GM15510 (cell line): ENCODE measurements around the gene WBP1.

Experiments used
- POLR2A ChIP-seq: IDR thresholded peaks from 3 replicates; pipeline ENCODE4 v1.6.1; 2011; ENCODE audit warnings: borderline replicate concordance; ENCODE audit not compliant: insufficient read length; ENCODE audit errors: extremely low read depth

The WBP1 gene

DNA sequence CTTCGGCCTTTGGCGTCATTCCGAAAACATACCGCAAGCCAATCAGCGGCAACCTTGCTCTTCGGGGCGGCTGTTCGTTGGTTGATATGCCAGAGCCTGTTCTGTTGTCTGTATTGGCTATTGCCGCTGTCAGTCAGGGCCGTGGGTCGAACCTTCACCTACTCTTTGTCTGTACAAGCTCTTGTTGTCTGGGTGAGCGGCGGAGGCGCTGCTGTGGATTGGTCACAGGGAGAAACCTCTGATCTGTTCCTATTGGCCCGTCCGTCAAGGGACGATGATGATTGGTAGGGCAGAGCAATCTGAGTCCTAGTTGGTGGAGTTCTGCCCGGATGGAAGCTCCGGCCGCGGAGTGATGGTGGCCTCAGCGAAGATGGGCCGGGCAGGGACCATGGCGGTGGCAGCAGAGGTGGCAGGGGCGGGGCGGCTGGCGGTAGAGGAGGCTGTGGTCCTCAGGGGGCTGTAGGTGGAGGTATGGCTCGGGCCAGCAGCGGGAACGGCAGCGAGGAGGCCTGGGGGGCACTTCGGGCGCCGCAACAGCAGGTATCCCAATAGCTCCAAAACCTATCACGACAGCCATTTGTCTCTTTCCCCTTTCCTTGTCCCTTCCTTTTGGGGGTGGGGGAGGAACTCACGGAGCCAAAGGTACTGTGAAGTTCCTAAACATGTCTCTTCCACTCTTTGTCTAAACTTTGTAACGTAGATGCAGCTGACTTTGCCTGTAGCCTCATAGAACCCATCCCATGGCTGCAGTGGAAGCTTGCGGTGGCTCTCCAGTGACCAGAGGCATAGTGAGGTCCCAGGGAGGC is at the start of gene WBP1:
Gene WBP1 (plus strand): TSS at position 307 of the 806 bp plus-strand sequence. CDS start 165 bp downstream, at position 472.
- no peak for TF ChIP-seq POLR2A

DNA sequence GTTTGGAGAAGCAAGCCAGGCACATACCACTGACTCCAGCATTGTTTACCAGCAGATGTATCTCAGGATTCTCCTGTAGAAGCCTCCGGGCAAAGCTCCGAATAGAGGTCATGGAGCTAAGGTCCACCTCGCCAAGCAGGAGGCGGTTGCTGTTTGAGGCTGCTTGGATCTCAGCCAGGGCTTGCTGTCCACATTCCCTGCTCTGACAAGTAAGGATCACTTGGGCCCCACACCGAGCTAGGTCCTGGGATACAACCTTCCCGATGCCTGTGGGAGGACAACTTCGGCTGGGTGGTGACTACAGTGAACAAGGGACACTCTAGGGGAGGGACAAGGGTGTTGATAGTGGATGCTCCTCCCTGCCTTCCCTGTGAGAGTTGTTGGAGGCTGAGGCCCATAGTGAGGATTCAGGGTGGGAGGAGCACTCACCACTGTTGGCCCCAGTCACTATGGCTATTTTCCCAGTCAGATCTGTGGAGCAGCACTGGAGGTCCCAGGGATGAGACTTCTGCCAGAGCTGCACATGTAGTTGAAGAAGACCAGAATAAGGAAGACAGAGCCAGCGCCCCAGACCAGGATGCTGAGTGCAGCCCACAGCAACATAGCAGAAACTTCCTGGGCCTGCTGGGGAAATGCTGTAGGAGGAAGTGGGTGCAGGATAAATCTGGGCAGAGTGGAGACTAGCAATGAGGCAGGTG is 45.1 kb upstream of the WBP1 start:
- no peak for TF ChIP-seq POLR2A

DNA sequence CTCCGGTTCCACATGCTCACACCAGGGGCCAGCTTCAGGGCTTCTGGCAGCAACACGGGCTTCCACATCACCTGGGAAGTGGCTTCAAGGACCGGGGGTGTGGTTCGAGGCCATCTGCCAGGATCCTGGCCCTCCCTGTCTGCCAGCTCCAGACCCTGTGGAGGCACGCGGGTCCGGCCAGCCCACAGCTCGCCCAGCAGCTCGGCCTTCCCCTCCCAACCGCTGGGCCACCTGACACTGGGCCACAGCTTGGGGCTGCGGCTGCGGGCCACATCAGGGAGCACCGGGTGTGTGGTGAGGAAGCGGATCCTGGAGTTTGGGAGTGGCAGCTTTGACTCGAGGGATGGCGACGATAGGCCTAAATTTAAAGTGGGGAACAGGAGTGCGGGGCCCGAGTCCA is 43.8 kb upstream of the WBP1 start:
- TF ChIP-seq POLR2A = no peak

GRCh38 chr2:74414881-74415761 is 43.1 kb upstream of the WBP1 start:
- no peak for TF ChIP-seq POLR2A

- TF ChIP-seq POLR2A = no peak
These were observed 42.4 kb upstream of the WBP1 start for GRCh38 chr2:74415762-74416395.

DNA sequence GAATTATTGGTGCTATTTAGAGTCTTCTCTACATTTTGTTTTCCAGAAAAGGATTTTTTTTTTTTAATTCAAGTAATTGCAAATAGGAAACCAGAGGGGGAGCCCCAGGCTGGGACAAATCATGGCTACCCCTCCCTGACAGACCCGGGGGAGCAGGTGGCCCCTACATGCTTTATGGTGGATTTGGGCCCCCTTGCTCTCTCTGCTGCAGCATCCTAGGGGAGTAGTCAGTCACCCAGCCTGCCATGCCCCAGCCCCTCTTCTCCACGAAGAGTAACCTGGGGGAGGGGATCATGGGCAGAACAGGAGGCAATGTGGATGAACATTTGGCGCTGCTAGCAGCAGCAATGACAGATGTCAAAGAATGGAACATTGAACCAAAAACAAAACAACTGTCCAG is 41.5 kb upstream of the WBP1 start:
- TF ChIP-seq POLR2A = no peak

GRCh38 chr2:74417197-74417596 is 41.0 kb upstream of the WBP1 start:
- TF ChIP-seq POLR2A = no peak

DNA sequence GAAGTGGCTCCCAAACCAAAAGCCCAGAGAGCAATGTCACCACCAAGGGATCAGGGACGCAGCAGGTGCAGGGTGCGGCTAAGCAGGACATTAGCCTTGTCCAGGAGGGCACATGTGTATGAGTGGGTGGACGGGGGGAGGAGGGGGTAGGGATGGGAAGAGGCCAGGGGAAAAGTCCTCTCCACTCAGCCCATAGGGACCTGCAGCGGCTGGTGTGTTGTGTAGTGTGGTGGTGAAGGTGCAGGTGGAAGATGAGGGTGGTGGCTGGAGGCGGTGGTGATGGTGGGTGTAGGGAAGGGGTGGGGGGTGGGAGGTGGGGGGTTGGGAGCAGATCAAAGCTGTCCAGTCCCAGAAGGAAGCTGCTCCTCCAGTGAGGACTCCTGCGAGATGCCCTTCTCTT is 40.5 kb upstream of the WBP1 start:
- no peak for TF ChIP-seq POLR2A

GRCh38 chr2:74418312-74418711 is 39.9 kb upstream of the WBP1 start:
- no peak for TF ChIP-seq POLR2A

GRCh38 chr2:74419345-74419744 is 38.9 kb upstream of the WBP1 start:
- no peak for TF ChIP-seq POLR2A

- TF ChIP-seq POLR2A = no peak
These were observed 38.2 kb upstream of the WBP1 start for GRCh38 chr2:74420006-74420405.

DNA sequence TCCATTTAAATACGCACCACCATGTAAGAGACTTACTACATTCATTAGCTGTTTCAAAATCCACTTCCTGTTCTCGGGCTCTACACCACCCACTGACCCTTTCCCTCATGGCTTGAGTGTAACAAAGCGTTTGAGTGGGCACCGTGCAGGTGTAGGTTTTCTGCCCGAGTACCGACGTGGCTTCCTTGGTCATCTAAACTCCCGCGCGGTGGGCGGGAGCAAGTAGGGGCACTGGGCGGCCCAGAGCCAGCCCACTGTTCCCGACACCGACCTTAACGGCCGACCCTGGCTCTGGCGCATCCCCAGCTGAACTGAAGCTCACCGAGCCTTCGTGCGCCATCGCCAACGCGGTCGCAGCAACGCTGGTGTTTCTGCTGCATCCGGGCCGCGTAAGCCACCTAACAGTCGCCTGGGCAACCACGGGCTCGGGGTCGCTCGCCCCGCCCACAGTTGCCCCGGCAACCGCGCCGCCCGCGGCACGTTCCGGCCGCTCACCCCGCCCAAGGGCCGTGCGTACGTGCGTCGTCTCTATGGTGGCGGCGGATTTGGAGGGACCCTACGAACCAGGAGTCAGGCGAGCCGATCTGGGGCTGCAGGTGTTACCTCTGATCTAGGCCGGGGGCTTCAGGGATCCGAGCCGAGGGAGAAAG is 36.9 kb upstream of the WBP1 start, which contains the start of the genes C2orf81 and WDR54:
Gene C2orf81 (minus strand): TSS at position 399 of the 650 bp plus-strand sequence. CDS start 59 bp downstream, at position 340.
Gene WDR54 (plus strand): TSS at position 510 of the 650 bp plus-strand sequence. CDS start 424 bp downstream, outside the sequence.
- peak; percentile 91 for TF ChIP-seq POLR2A

DNA sequence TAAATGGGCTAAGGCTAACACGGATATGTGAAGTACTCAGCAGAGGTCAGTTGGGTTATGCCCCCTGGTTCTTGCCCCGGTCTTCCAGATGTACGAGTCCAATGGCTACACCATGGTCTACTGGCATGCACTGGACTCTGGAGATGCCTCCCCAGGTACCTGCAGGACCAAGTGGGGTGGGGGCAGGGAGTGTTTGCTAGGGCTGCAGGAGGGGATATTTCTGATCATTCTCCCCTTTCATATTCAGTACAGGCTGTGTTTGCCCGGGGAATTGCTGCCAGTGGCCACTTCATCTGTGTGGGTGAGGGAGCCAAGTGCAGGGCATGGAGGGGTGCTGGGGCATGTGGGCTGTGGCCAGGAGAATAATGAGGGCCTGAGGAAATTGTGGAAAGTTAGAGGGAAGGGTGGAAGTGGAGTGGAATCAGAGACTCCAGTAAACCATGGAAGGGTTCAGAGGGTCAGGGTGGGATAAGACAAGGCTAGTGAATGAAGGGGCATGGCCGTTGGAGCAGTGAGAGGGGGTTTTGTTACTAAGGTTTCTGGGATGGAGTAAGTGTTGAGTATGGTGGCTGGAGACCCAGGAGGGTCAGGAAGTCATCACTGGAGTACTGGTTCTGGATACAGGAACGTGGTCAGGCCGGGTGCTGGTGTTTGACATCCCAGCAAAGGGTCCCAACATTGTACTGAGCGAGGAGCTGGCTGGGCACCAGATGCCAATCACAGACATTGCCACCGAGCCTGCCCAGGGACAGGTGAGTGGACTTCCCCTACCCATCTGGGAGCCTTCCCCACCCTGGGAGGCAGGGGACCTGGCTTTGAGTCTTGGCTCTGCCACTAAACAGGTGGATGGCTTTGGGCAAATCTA is 34.8 kb upstream of the WBP1 start:
- TF ChIP-seq POLR2A = no peak
